Measurements from ENCODE around the gene ARL15.
"Not testable (repeated sequence)": the region's sequence is repeated elsewhere in the genome, so short reads cannot be mapped to it uniquely, and the experiment has no call there.

ARL15 gene

DNA sequence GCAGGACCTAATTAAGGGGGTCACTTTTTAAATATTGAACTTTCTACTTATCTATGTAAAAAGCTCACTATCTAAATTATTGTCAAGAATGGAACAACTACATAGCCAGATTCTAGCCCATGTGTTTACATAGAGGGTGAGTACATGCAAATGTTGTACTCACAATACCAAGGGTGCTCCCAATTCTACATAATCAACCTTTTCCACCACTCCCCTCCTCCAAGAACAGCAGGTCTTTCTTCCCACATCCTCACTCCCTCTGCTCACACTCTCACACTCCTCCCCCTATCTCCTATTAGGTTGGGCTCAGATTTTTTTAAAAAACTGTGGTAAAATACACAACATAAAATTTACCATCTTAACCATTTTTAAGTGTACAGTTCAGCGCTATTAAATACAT is 325.4 kb downstream of the ARL15 start:
- H3K27ac Mint-ChIP-seq, result no peak overlapping the region
- H3K27me3 Mint-ChIP-seq, result no peaks in the 10 kb centered on the region
- no peak overlapping the region for H3K4me3 Mint-ChIP-seq
- H3K4me1 Mint-ChIP-seq, result no peaks in the 10 kb centered on the region
- peaks cover 17% of the 10 kb centered on the region for H3K9me3 Mint-ChIP-seq
- peaks cover 35% of the 10 kb centered on the region for H3K36me3 Mint-ChIP-seq

DNA sequence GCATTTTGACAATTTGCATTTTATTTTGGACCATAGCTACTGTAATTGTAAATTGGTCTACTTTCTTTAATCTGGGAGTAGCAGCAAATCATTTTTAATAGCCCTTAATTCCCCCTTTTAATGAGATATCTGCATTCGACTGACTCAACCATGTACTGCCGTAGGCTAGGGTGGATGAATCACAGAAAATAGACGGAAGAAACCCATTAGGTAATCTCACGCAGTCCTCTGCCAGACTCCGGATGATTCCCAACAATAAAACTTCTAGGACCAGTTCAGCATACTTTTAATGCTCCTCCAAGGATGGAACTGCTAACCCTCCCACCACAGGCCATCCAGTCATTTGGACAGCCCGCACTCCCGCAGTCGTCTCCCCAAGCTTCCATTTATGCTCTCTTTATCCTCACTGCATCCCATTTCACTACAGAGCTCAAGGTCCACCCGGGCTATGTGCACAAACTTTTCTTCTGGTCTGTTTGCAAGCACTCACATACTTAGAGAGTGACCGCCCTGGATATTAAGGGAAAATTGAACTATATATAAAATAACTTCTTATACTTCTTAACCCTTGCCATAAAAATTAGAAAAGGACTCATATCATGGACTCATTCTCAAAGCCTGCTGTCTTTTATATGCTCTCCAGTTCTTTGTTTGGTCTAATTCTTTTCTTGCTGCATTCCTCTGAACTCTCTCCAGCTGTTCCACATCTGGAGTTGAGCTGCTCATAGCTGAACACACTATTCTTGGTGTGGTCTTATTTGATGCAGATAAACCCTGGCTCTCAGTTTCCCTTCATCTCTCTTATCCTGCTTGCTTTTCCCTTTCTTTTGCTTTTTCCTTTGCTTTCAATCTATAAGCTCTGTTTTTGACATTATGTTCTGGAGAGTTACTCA is 326.6 kb downstream of the ARL15 start:
- Mint-ChIP-seq H3K4me1 (no peaks in the 10 kb centered on the region), H3K27ac (no peak overlapping the region), H3K36me3 (peaks cover 37% of the 10 kb centered on the region), H3K9me3 (peaks cover 17% of the 10 kb centered on the region), H3K27me3 (no peaks in the 10 kb centered on the region), H3K4me3 (no peak overlapping the region)

DNA sequence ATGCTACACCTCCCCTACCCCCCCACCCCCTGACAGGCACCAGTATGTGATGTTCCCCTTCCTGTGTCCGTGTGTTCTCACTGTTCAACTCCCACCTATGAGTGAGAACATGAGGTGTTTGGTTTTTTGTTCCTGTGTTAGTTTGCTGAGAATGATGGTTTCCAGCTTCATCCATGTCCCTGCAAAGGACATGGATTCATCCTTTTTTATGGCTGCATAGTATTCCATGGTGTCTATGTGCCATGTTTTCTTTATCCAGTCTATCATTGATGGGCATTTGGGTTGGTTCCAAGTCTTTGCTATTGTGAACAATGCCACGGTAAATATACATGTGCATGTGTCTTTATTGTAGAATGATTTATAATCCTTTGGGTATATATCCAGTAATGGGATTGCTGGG is 328.1 kb downstream of the ARL15 start:
- peaks cover 17% of the 10 kb centered on the region for H3K9me3 Mint-ChIP-seq
- H3K36me3 Mint-ChIP-seq, result peaks cover 35% of the 10 kb centered on the region
- not testable (repeated sequence) for H3K4me3 Mint-ChIP-seq, H3K27me3 Mint-ChIP-seq, H3K27ac Mint-ChIP-seq, H3K4me1 Mint-ChIP-seq

DNA sequence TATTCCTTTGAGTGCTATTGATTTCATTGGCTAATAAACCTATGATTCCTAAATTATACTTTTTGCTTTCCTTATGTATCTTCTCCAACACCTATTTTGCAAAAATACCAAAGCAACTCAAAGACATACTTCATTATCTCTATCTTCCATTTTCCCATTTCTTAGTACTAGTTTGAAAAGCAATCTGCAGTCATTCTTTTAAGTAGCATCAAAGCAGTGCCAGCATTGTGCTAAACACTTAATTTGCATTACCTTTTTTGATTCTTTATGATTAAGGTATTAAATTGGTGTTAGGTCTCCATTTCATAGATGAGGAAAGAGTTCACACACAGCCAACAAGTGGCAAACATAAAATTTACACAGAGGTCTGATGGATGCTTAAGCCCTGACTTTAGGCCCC is 330.3 kb downstream of the ARL15 start:
- no peak overlapping the region for H3K4me3 Mint-ChIP-seq
- H3K27me3 Mint-ChIP-seq, result no peaks in the 10 kb centered on the region
- no peaks in the 10 kb centered on the region for H3K4me1 Mint-ChIP-seq
- no peak overlapping the region for H3K27ac Mint-ChIP-seq
- H3K36me3 Mint-ChIP-seq, result peaks cover 31% of the 10 kb centered on the region
- H3K9me3 Mint-ChIP-seq, result peaks cover 8% of the 10 kb centered on the region

DNA sequence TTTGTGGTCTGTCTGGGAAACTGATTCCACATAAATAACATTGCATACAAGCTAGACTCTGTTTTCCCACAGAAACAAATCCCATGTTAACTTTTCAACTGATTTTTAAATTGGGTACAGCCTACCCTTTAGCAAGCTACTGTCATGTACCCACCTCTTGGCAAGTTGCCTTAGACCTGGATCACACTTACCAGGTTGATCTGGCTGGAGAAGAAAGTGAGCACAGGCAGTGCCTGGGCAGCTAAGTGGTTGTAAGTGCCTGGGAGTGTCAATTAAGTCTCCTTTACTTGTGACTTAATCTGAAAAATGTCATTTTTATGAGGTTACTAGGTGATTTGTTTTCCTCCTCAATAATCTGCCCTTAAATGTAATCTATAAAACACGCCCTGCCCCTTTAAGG is 336.4 kb downstream of the ARL15 start:
- no peaks in the 10 kb centered on the region for H3K4me1 Mint-ChIP-seq
- no peaks in the 10 kb centered on the region for H3K27me3 Mint-ChIP-seq
- peaks cover 14% of the 10 kb centered on the region for H3K36me3 Mint-ChIP-seq
- H3K27ac Mint-ChIP-seq, result no peak overlapping the region
- no peak overlapping the region for H3K4me3 Mint-ChIP-seq
- no peaks in the 10 kb centered on the region for H3K9me3 Mint-ChIP-seq

DNA sequence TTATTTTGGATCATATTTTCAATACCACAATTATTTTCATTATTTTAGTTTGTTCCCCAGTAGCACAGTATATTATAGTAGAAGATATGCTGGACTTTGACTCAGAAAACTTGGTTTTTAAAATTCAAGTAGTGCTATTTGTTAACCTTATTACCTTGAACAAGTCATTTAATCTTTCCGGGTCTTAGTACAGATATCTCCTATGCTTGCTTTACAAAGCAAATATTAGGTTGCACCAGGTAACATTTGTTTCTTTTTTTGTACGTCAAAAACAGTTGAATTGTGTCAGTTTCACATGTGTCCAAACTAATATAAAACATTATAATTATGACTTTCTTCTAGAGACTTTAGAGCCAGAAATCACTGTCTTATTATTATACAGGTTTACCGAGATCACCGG is 338.1 kb downstream of the ARL15 start:
- Mint-ChIP-seq H3K9me3 (no peaks in the 10 kb centered on the region), H3K27ac (no peak overlapping the region), H3K27me3 (no peaks in the 10 kb centered on the region), H3K4me1 (no peaks in the 10 kb centered on the region), H3K4me3 (no peak overlapping the region), H3K36me3 (peaks cover 14% of the 10 kb centered on the region)

DNA sequence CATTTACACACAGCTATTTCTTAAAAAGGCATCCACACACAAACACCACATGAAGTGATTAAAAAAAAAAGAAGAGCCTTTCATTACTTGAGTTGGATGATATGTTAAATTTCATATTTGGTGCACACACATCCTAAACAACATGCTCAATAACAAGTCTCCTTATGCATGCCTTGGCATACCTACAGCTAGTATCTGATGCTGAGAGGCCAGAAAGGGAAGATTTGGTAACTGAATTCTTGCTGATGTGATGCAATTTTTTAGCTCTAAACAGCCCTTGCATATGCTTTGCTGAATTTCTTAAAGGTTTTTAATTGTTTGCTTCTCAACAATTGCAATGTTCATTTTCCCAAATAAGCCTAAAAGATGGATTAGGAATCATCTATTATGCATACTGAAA is 338.8 kb downstream of the ARL15 start:
- Mint-ChIP-seq H3K4me1 (no peaks in the 10 kb centered on the region), H3K36me3 (peaks cover 17% of the 10 kb centered on the region), H3K27me3 (no peaks in the 10 kb centered on the region), H3K4me3 (no peak overlapping the region), H3K9me3 (no peaks in the 10 kb centered on the region), H3K27ac (no peak overlapping the region)

DNA sequence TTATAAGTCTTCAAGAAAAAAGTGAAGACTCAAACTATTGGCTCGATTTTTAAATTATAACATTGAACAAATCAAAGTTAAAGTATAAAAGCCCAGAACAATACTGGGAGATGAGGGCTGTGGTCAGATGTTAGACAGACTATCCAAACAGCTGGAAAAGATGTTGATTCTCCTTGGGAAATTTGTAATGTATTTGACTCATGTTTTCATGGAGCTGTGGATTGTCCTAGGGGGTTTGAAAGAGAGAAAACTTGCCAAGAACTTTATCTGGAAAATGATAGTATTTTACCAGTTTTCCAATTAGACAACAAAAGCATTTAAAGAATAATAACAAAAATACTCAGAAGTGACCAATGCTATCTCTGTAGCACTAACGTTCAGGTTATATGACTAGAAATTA is 339.2 kb downstream of the ARL15 start:
- no peaks in the 10 kb centered on the region for H3K9me3 Mint-ChIP-seq
- peaks cover 17% of the 10 kb centered on the region for H3K36me3 Mint-ChIP-seq
- H3K4me1 Mint-ChIP-seq, result no peaks in the 10 kb centered on the region
- no peak overlapping the region for H3K4me3 Mint-ChIP-seq
- no peak overlapping the region for H3K27ac Mint-ChIP-seq
- H3K27me3 Mint-ChIP-seq, result no peaks in the 10 kb centered on the region

DNA sequence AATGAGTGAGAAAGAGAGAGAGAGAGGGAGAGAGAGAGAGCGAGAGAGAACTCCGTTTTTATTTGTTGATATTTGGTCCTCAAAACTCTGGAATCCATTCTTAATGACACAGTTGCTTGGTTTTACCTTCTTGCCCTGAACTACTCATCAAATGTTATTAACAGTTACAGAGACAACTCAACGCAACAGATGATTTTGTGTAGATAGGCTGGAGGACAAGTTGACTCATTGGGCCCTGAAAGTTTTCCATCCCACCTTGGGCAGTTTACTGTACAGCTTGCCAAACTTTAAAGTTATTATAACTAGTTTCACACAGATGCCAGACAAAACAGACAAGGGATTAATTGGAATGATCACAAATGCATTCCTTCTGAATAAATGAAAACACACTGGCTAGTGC is 339.9 kb downstream of the ARL15 start:
- peaks cover 17% of the 10 kb centered on the region for H3K36me3 Mint-ChIP-seq

DNA sequence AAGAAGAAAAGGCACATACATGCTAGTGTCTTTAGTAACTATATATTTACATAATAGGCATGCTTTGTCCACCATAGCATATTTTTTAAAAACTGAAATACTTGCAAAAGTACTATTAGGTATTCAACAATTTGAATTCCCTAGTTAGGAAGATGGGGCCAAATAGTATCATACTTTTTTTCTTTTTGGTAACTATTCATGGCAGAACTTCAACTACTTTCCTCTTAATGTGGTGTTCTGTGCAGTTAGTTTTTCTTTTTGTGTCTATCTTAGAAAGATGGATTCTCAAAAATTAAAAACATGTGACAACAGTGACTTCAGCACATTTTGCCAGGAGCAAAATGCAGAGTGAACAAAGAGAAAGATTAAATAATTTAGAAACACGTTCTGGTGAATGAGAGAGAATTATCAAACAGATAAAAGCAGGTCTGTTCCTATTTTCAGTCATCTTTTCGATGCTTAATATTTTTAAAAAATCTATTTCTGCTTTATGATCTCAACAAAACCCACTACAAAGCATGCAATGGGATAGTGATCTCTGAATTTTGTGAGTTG is 341.1 kb downstream of the ARL15 start:
- Mint-ChIP-seq H3K4me1 (no peaks in the 10 kb centered on the region), H3K9me3 (no peaks in the 10 kb centered on the region), H3K4me3 (no peak overlapping the region), H3K27ac (no peak overlapping the region), H3K27me3 (no peaks in the 10 kb centered on the region), H3K36me3 (peaks cover 17% of the 10 kb centered on the region)

More for the DNA sequence above, 339.9 kb downstream of the ARL15 start:
- no peaks in the 10 kb centered on the region for H3K9me3 Mint-ChIP-seq
- no peak overlapping the region for H3K27ac Mint-ChIP-seq
- H3K4me3 Mint-ChIP-seq, result no peak overlapping the region
- no peaks in the 10 kb centered on the region for H3K27me3 Mint-ChIP-seq
- no peaks in the 10 kb centered on the region for H3K4me1 Mint-ChIP-seq

DNA sequence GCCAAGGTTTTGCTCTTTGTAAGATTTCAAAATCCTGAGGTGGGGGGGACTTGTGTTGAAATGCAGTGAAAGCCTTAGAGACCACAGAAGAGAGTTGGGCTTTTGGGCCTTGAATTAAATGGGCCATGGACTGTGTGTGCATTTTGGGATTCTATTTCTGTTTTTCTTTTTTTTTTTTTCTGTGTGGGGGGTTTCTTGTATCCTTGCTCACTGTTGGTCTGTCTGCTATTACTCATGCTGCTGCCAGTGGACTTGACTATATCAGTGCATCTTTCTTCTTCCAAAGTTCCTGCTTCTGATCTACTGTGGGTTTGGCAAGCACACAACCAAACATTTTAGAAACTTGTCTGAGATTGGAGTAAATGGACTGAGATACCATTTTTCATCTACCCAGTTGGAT is 344.9 kb downstream of the ARL15 start:
- Mint-ChIP-seq H3K36me3 (peaks cover 19% of the 10 kb centered on the region), H3K27ac (no peak overlapping the region), H3K4me1 (no peaks in the 10 kb centered on the region)

DNA sequence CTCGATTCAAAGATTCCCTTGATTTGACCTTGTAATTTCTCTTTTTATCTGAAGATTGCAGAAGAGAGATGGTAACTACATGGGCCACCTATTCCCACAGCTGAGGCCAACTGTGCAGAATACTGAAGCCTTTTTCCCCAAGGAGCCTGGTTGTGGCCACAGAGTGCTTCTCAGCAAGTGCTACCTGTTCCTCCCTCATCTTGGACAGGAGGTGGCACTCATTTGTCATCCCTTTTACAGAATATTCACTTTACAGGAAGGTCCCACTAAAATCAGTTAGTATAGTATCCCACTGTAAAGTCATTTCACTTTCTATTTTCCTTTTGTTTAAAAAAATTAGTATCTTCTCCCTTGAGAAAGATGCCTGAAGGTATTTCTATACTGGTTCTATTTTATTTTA is 346.4 kb downstream of the ARL15 start:
- Mint-ChIP-seq H3K4me1 (no peaks in the 10 kb centered on the region), H3K27me3 (no peaks in the 10 kb centered on the region), H3K36me3 (peaks cover 26% of the 10 kb centered on the region), H3K4me3 (no peak overlapping the region), H3K27ac (no peak overlapping the region), H3K9me3 (peaks cover under 1% of the 10 kb centered on the region)

More for the DNA sequence above, 344.9 kb downstream of the ARL15 start:
- Mint-ChIP-seq H3K27me3 (no peaks in the 10 kb centered on the region), H3K9me3 (no peaks in the 10 kb centered on the region), H3K4me3 (no peak overlapping the region)

DNA sequence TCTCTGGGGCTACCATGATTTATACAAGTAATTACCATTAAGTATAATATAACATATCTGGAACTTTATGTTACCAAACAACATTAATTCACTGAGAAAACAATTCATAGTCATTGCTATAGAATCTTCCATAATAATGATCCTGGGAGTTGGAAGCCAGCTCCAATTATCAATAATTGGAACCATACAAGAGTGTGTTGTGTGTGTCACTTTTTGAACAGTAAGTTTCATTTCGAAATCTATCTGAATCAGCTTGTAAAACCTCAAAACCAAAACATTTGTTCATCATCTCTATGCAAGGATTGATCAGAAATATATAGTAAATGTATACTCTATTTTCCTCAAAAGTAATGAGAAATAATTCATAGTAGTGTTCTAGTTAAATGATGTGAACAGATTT is 348.1 kb downstream of the ARL15 start:
- Mint-ChIP-seq H3K27ac (no peak overlapping the region), H3K36me3 (peaks cover 27% of the 10 kb centered on the region), H3K4me1 (no peaks in the 10 kb centered on the region), H3K4me3 (no peak overlapping the region), H3K9me3 (peaks cover 11% of the 10 kb centered on the region), H3K27me3 (no peaks in the 10 kb centered on the region)

DNA sequence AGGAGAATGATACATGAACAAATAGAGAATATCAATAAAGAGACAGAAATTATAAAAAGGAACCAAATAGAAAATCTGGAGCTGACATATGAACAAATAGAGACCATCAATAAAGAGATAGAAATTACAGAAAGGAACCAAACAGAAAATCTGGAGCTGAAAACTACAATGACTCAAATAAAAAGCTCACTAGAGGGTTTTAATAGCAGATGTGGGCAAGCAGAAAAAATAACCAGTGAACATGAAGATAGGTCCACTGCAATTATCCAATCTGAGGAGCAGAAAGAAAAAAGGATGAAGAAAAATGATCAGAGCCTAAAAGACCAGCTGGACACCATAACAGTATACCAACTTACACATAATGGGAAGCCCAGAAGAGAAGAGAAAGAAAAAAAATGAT is 353.7 kb downstream of the ARL15 start:
- peaks cover 21% of the 10 kb centered on the region for H3K9me3 Mint-ChIP-seq
- peaks cover 35% of the 10 kb centered on the region for H3K36me3 Mint-ChIP-seq
- no peaks in the 10 kb centered on the region for H3K4me1 Mint-ChIP-seq

DNA sequence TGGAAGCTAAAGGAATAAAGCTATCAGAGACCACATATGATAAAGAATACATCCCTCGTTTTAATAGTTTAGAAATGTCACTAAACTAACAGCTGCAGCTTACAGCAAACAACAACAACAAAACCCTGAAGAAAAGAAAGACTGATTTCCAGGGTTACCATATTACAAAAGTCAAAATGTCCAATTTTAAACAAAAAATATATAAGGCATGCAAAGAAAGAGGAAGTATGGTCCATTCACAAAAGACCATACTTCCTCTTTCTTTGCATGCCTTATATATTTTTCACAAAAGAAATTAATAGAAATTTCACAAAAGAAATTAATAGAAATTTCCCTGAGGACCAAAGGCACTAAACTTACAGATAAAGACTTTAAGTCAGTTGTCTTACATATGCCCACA is 354.2 kb downstream of the ARL15 start:
- Mint-ChIP-seq H3K9me3 (peaks cover 21% of the 10 kb centered on the region), H3K36me3 (peaks cover 35% of the 10 kb centered on the region), H3K27me3 (no peaks in the 10 kb centered on the region), H3K4me3 (no peak overlapping the region), H3K4me1 (no peaks in the 10 kb centered on the region), H3K27ac (no peak overlapping the region)

More for the DNA sequence above, 353.7 kb downstream of the ARL15 start:
- Mint-ChIP-seq H3K27ac (no peak overlapping the region), H3K4me3 (no peak overlapping the region), H3K27me3 (no peaks in the 10 kb centered on the region)

DNA sequence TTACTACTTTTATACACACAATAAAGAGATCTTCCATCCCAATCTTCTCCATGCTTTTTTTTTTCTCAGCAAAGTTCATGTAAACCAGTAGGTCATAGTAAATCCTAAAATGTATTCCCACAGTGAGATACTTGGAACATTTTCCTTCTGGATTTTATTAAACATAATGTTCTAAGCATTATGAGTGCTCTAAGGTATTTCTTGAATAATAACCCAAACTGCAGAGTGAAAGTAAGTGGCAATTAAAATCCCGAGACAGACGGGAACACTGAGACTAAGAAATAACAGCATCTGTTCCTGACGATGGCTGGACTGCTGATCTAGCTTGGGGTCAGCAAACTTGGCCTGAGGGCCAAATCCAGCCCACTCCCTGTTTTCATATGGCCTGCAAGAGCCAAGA is 359.8 kb downstream of the ARL15 start:
- H3K27me3 Mint-ChIP-seq, result no peaks in the 10 kb centered on the region
- no peaks in the 10 kb centered on the region for H3K4me1 Mint-ChIP-seq
- H3K9me3 Mint-ChIP-seq, result no peaks in the 10 kb centered on the region
- no peak overlapping the region for H3K4me3 Mint-ChIP-seq
- H3K27ac Mint-ChIP-seq, result no peak overlapping the region
- peaks cover 20% of the 10 kb centered on the region for H3K36me3 Mint-ChIP-seq
